Measurements from ENCODE around the gene NKX6-2.

DNA sequence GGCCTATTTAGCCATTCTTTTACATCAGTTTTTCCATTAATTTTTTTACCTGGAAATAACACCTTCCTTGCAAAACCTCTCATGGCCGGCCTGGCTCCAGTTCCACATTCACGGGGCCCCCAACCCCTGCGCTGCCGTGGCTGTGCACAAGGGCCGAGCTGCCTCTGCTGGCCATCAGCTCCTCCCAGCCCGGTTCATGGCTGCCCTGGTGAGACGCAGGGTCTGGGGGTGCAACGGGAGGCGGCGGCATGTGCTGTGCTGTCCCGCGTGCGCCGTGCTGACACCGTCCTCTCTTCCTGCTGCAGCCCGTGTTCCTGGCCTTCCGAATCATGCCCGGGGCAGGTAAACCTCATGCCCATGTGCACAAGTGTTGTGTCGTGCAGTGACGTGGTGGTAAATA lies 4.4 kb downstream of the NKX6-2 start:
- TF ChIP-seq, protein P1, sequence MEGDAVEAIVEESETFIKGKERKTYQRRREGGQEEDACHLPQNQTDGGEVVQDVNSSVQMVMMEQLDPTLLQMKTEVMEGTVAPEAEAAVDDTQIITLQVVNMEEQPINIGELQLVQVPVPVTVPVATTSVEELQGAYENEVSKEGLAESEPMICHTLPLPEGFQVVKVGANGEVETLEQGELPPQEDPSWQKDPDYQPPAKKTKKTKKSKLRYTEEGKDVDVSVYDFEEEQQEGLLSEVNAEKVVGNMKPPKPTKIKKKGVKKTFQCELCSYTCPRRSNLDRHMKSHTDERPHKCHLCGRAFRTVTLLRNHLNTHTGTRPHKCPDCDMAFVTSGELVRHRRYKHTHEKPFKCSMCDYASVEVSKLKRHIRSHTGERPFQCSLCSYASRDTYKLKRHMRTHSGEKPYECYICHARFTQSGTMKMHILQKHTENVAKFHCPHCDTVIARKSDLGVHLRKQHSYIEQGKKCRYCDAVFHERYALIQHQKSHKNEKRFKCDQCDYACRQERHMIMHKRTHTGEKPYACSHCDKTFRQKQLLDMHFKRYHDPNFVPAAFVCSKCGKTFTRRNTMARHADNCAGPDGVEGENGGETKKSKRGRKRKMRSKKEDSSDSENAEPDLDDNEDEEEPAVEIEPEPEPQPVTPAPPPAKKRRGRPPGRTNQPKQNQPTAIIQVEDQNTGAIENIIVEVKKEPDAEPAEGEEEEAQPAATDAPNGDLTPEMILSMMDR (IDR thresholded peaks at IDR 0.05; ENCODE audit: borderline replicate concordance, extremely low read depth, low read length, poor library complexity, severe bottlenecking), result no peak
- TF ChIP-seq EZH2 (IDR thresholded peaks at IDR 0.05; ENCODE audit: borderline replicate concordance, low read depth, low read length, severe bottlenecking), result no peak
